ENCODE measurements around the gene HS3ST3A1. TPM values are rescaled to one million over a fixed set of nuclear protein-coding genes. Genes with fewer than 3 reads are reported as not detected.

The HS3ST3A1 gene
- total RNA-seq, 1 experiment from 2014 or later: not detected

DNA sequence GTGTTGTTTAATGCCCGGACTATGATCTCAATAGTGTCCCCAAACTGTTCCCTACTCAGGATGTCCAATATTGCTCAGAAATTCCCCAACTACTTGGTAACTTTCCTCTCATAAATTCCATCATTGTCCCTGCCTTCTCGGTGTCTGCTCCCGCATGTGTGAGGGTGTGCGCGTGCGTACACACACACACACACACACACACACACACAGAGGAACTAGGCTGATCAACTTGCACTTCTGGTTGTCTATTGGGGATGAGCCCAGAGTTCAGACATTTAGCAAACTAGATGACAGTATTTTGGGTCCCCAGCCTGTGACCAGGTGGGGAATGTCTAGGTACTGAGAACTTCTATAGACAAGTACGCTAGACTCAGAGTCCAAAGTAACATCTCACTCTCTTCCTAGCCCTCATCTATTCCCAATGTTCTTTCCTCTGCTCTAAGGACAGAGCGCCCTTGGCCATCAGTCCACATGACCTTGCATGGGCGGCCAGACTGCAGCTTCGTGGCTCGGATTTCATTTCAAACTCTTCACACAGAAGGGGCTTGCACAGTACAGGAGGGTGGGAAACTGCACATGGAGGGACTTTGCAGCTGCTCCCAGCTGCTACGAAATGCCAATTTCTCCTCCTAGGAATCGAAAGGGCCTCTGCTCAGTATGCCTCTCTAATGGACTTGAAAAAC is 5.3 kb downstream of the HS3ST3A1 start:
- ChIA-PET POLR2A (no interaction called here), CTCF (interaction anchor here (1.0 to 3.2 kb wide), 3 partner anchors 566 to 1560 kb away, joined by 3 to 38 read pairs (median 4); partner anchors contain the start of gene HS3ST3B1), RAD21 (ENCODE audit: low non-redundant PET in 1 of 2, low total read pairs in 2 of 2, uncharacterized antibody in 2 of 2, unreplicated experiment in 2 of 2) (no interaction called here)
- H3K4me3 ChIP-seq (replicated peaks in 1 of 2; ENCODE audit: low read depth in 1 of 2, low read length in 2 of 2): no peak overlapping the region
- DNase-seq (ENCODE audit: low read depth, low spot score): no peak
- intact Hi-C loops (cut with micrococcal nuclease): loop anchor here (2.0 to 10.0 kb wide), 4 partner anchors 259 to 1578 kb away; partner anchors contain the start of gene COX10
- no peak overlapping the region for H3K4me2 ChIP-seq (ENCODE audit: low read length)
- no peaks in the 10 kb centered on the region for H3K9me2 ChIP-seq (ENCODE audit: insufficient read depth)
- ATAC-seq: no peak
- H3K27me3 ChIP-seq (ENCODE audit: insufficient read depth, low read length): no peaks in the 10 kb centered on the region
- no peaks in the 10 kb centered on the region for H3K9me3 ChIP-seq (ENCODE audit: control insufficient read depth in 1 of 2, insufficient read depth in 1 of 2, low read depth in 1 of 2, low read length in 2 of 2)
- H3K4me1 ChIP-seq (ENCODE audit: control insufficient read depth in 1 of 2, insufficient read depth in 2 of 2, low read length in 2 of 2): 0 out of 4 replicates have a peak, but pooled peaks cover 0 to 2% of the 10 kb centered on the region in 2 experiments
- no peaks in the 10 kb centered on the region for H4K20me1 ChIP-seq (ENCODE audit: insufficient read depth)
- BruUV-seq (replicated peaks): no TSS peak
- no peaks in the 10 kb centered on the region for H3K79me2 ChIP-seq (ENCODE audit: insufficient read depth, low read length)
- no peak for TF ChIP-seq CEBPB (IDR thresholded peaks at IDR 0.05; ENCODE audit: low read depth)
- TF ChIP-seq, protein P1, sequence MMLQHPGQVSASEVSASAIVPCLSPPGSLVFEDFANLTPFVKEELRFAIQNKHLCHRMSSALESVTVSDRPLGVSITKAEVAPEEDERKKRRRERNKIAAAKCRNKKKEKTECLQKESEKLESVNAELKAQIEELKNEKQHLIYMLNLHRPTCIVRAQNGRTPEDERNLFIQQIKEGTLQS (IDR thresholded peaks at IDR 0.05): no peak
- TF ChIP-seq POLR2AphosphoS5 (IDR thresholded peaks at IDR 0.05; ENCODE audit: low read depth, low read length): no peak
- TF ChIP-seq, protein P2, sequence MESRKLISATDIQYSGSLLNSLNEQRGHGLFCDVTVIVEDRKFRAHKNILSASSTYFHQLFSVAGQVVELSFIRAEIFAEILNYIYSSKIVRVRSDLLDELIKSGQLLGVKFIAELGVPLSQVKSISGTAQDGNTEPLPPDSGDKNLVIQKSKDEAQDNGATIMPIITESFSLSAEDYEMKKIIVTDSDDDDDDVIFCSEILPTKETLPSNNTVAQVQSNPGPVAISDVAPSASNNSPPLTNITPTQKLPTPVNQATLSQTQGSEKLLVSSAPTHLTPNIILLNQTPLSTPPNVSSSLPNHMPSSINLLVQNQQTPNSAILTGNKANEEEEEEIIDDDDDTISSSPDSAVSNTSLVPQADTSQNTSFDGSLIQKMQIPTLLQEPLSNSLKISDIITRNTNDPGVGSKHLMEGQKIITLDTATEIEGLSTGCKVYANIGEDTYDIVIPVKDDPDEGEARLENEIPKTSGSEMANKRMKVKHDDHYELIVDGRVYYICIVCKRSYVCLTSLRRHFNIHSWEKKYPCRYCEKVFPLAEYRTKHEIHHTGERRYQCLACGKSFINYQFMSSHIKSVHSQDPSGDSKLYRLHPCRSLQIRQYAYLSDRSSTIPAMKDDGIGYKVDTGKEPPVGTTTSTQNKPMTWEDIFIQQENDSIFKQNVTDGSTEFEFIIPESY (IDR thresholded peaks at IDR 0.05; ENCODE audit: extremely low read depth, insufficient replicate concordance, low read length): no peak
- no peak for TF ChIP-seq JUND (IDR thresholded peaks at IDR 0.05)
- TF ChIP-seq ZFX (IDR thresholded peaks at IDR 0.05): no peak
- TF ChIP-seq RAD21 (IDR thresholded peaks at IDR 0.05; ENCODE audit: low read depth): no peak
- TF ChIP-seq, protein P3, sequence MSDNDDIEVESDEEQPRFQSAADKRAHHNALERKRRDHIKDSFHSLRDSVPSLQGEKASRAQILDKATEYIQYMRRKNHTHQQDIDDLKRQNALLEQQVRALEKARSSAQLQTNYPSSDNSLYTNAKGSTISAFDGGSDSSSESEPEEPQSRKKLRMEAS (IDR thresholded peaks at IDR 0.05): no peak
- no peak for TF ChIP-seq POLR2A (IDR thresholded peaks at IDR 0.05; ENCODE audit: borderline replicate concordance, extremely low read depth, insufficient read depth, insufficient read length)
- TF ChIP-seq SP1 (IDR thresholded peaks at IDR 0.05; ENCODE audit: low read depth): no peak
- no peak for TF ChIP-seq EZH2phosphoT487 (IDR thresholded peaks at IDR 0.05; ENCODE audit: borderline replicate concordance)
- no peak for TF ChIP-seq TCF7L2 (IDR thresholded peaks at IDR 0.05; ENCODE audit: borderline replicate concordance, extremely low read depth, insufficient read depth, insufficient read length)
- TF ChIP-seq, protein P4, sequence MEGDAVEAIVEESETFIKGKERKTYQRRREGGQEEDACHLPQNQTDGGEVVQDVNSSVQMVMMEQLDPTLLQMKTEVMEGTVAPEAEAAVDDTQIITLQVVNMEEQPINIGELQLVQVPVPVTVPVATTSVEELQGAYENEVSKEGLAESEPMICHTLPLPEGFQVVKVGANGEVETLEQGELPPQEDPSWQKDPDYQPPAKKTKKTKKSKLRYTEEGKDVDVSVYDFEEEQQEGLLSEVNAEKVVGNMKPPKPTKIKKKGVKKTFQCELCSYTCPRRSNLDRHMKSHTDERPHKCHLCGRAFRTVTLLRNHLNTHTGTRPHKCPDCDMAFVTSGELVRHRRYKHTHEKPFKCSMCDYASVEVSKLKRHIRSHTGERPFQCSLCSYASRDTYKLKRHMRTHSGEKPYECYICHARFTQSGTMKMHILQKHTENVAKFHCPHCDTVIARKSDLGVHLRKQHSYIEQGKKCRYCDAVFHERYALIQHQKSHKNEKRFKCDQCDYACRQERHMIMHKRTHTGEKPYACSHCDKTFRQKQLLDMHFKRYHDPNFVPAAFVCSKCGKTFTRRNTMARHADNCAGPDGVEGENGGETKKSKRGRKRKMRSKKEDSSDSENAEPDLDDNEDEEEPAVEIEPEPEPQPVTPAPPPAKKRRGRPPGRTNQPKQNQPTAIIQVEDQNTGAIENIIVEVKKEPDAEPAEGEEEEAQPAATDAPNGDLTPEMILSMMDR (IDR thresholded peaks at IDR 0.05 in 2 of 3, conservative IDR thresholded peaks at IDR 0.05 in 1 of 3; ENCODE audit: borderline replicate concordance in 1 of 3, insufficient read depth in 1 of 3, low read depth in 2 of 3, low read length in 2 of 3): no peak
- no peak for TF ChIP-seq EZH2 (IDR thresholded peaks at IDR 0.05)
- TF ChIP-seq ELF1 (IDR thresholded peaks at IDR 0.05; ENCODE audit: borderline replicate concordance, low read depth): no peak
- TF ChIP-seq CBX3 (IDR thresholded peaks at IDR 0.05; ENCODE audit: low read depth): no peak
- no peak for TF ChIP-seq SRF (IDR thresholded peaks at IDR 0.05; ENCODE audit: low read depth)
- TF ChIP-seq EGR1 (IDR thresholded peaks at IDR 0.05; ENCODE audit: low read depth): no peak
- no peak for TF ChIP-seq SIN3A (IDR thresholded peaks at IDR 0.05; ENCODE audit: low read depth)
- H2AFZ ChIP-seq (ENCODE audit: low read depth, low read length, poor library complexity, severe bottlenecking): no peak overlapping the region
- no peak overlapping the region for H3K9ac ChIP-seq (ENCODE audit: low read length)
- no peaks in the 10 kb centered on the region for H3K36me3 ChIP-seq (ENCODE audit: control insufficient read depth in 1 of 2, insufficient read depth in 2 of 2, low read length in 2 of 2)
- H3K27ac ChIP-seq (ENCODE audit: low read depth, low read length): no peak overlapping the region
